Subcutaneous abdominal adipose tissue (tissue), 5 donors: Measurements from ENCODE around the gene AMACR.

Experiments used
- H3K27ac ChIP-seq: one replicate; pipeline ENCODE4 v1.7.0; 2013; ENCODE audit warnings: low read depth, mild to moderate bottlenecking, inconsistent platforms, low read length, moderate library complexity
- H3K27me3 ChIP-seq, 5 donors: one replicate each; pipeline ENCODE4 v1.7.0; 2013; ENCODE audit warnings: low read length in 5 of 5, inconsistent platforms in 1 of 5; ENCODE audit not compliant: control insufficient read depth in 5 of 5, insufficient read depth in 4 of 5
- H3K36me3 ChIP-seq, 5 donors: one replicate each; pipeline ENCODE4 v1.7.0; 2013; ENCODE audit warnings: low read length in 5 of 5; ENCODE audit not compliant: control insufficient read depth in 5 of 5, insufficient read depth in 5 of 5
- H3K4me1 ChIP-seq, 5 donors: one replicate each; pipeline ENCODE4 v1.7.0; 2013; ENCODE audit warnings: low read length in 5 of 5, mild to moderate bottlenecking in 3 of 5, moderate library complexity in 1 of 5; ENCODE audit not compliant: control insufficient read depth in 5 of 5, insufficient read depth in 5 of 5
- H3K4me3 ChIP-seq, 5 donors: one replicate each; pipeline ENCODE4 v1.7.0; 2013; ENCODE audit warnings: low read length in 5 of 5, low read depth in 1 of 5
- H3K9ac ChIP-seq, 5 donors: one replicate each; pipeline ENCODE4 v1.7.0; 2013; ENCODE audit warnings: low read length in 5 of 5, mild to moderate bottlenecking in 4 of 5, moderate library complexity in 3 of 5
- H3K9me3 ChIP-seq, 5 donors: one replicate each; pipeline ENCODE4 v1.7.0; 2013; ENCODE audit warnings: low read length in 5 of 5; ENCODE audit not compliant: control insufficient read depth in 5 of 5
- donor health status: healthy.
- donor health status: healthy.
- donor health status: healthy.
- donor health status: healthy.
- donor health status: healthy.

Gene AMACR

GRCh38 chr5:33999978-34000377 lies 7.9 kb downstream of the AMACR start:
- H3K4me1 ChIP-seq, result peaks cover 0 to 5% (median 4%) of the 10 kb centered on the region in 5 donors
- peaks cover 7 to 47% (median 11%) of the 10 kb centered on the region in 5 donors for H3K36me3 ChIP-seq
- H3K9ac ChIP-seq, result no peak overlapping the region
- H3K9me3 ChIP-seq, result no peaks in the 10 kb centered on the region
- H3K27me3 ChIP-seq, result no peaks in the 10 kb centered on the region
- H3K27ac ChIP-seq, result no peak overlapping the region
- H3K4me3 ChIP-seq, result no peak overlapping the region

GRCh38 chr5:33997331-33997983 lies 10.4 kb downstream of the AMACR start:
- Histone ChIP-seq H3K27ac (no peak overlapping the region), H3K9ac (no peak overlapping the region), H3K4me3 (no peak overlapping the region), H3K4me1 (peaks cover 0 to 5% (median 4%) of the 10 kb centered on the region in 5 donors), H3K27me3 (no peaks in the 10 kb centered on the region), H3K9me3 (no peaks in the 10 kb centered on the region), H3K36me3 (peaks cover 0 to 31% (median 4%) of the 10 kb centered on the region in 5 donors)

GRCh38 chr5:33995865-33996264 lies 12.0 kb downstream of the AMACR start:
- peaks cover 0 to 5% (median 4%) of the 10 kb centered on the region in 5 donors for H3K4me1 ChIP-seq
- no peak overlapping the region for H3K9ac ChIP-seq
- no peaks in the 10 kb centered on the region for H3K9me3 ChIP-seq
- H3K36me3 ChIP-seq, result peaks cover 0 to 18% (median 4%) of the 10 kb centered on the region in 5 donors
- H3K27me3 ChIP-seq, result no peaks in the 10 kb centered on the region
- H3K27ac ChIP-seq, result no peak overlapping the region
- H3K4me3 ChIP-seq, result no peak overlapping the region

- Histone ChIP-seq H3K9me3 (no peaks in the 10 kb centered on the region), H3K27me3 (no peaks in the 10 kb centered on the region), H3K9ac (no peak overlapping the region), H3K4me1 (peaks cover 0 to 12% (median 4%) of the 10 kb centered on the region in 5 donors), H3K27ac (no peak overlapping the region), H3K4me3 (no peak overlapping the region), H3K36me3 (peaks cover 0 to 13% (median 4%) of the 10 kb centered on the region in 5 donors)
Measured at GRCh38 chr5:33994845-33995244, 13.0 kb downstream of the AMACR start.

GRCh38 chr5:33992864-33993263 lies 15.0 kb downstream of the AMACR start:
- no peaks in the 10 kb centered on the region for H3K27me3 ChIP-seq
- H3K9ac ChIP-seq, result no peak overlapping the region
- peaks cover 0 to 12% (median 4%) of the 10 kb centered on the region in 5 donors for H3K4me1 ChIP-seq
- no peaks in the 10 kb centered on the region for H3K9me3 ChIP-seq
- no peak overlapping the region for H3K27ac ChIP-seq
- peaks cover 14 to 19% (median 18%) of the 10 kb centered on the region in 5 donors for H3K36me3 ChIP-seq
- H3K4me3 ChIP-seq, result no peak overlapping the region

GRCh38 chr5:33985447-33985846 lies 22.4 kb downstream of the AMACR start:
- no peak overlapping the region for H3K4me3 ChIP-seq
- H3K27me3 ChIP-seq, result no peaks in the 10 kb centered on the region
- peaks cover 14 to 29% (median 20%) of the 10 kb centered on the region in 5 donors for H3K36me3 ChIP-seq
- H3K27ac ChIP-seq, result no peak overlapping the region
- no peaks in the 10 kb centered on the region for H3K9me3 ChIP-seq
- peaks cover 0 to 8% (median 0%) of the 10 kb centered on the region in 5 donors for H3K4me1 ChIP-seq
- H3K9ac ChIP-seq, result no peak overlapping the region

- Histone ChIP-seq H3K9me3 (no peaks in the 10 kb centered on the region), H3K4me3 (no peak within 1 kb of the TSS), H3K4me1 (peaks cover 0 to 5% (median 0%) of the 10 kb centered on the region in 5 donors), H3K9ac (no peak within 1 kb of the TSS), H3K27me3 (no peaks in the 10 kb centered on the region), H3K27ac (no peak within 1 kb of the TSS), H3K36me3 (peaks cover 14 to 29% (median 20%) of the 10 kb centered on the region in 5 donors)
Measured at GRCh38 chr5:33984671-33985124, 23.2 kb downstream of the AMACR start, which contains the start of gene SLC45A2. TSS of gene SLC45A2 (minus strand) at chr5:33984693. CDS start at chr5:33984583, 110 bp downstream.

- H3K27ac ChIP-seq, result no peak overlapping the region
- no peaks in the 10 kb centered on the region for H3K27me3 ChIP-seq
- H3K4me3 ChIP-seq, result no peak overlapping the region
- H3K4me1 ChIP-seq, result peaks cover 0 to 5% (median 0%) of the 10 kb centered on the region in 5 donors
- no peak overlapping the region for H3K9ac ChIP-seq
- H3K36me3 ChIP-seq, result peaks cover 14 to 28% (median 18%) of the 10 kb centered on the region in 5 donors
- no peaks in the 10 kb centered on the region for H3K9me3 ChIP-seq
Measured at GRCh38 chr5:33984178-33984577, 23.7 kb downstream of the AMACR start.

- no peak overlapping the region for H3K9ac ChIP-seq
- no peak overlapping the region for H3K4me3 ChIP-seq
- H3K9me3 ChIP-seq, result no peaks in the 10 kb centered on the region
- H3K36me3 ChIP-seq, result peaks cover 0 to 4% (median 0%) of the 10 kb centered on the region in 5 donors
- H3K4me1 ChIP-seq, result peaks cover 0 to 4% (median 0%) of the 10 kb centered on the region in 5 donors
- no peaks in the 10 kb centered on the region for H3K27me3 ChIP-seq
- H3K27ac ChIP-seq, result no peak overlapping the region
Measured at GRCh38 chr5:33981408-33982162, 26.3 kb downstream of the AMACR start.

- no peak overlapping the region for H3K4me3 ChIP-seq
- H3K27ac ChIP-seq, result no peak overlapping the region
- no peaks in the 10 kb centered on the region for H3K36me3 ChIP-seq
- peaks cover 0 to 3% (median 0%) of the 10 kb centered on the region in 5 donors for H3K4me1 ChIP-seq
- no peaks in the 10 kb centered on the region for H3K9me3 ChIP-seq
- H3K9ac ChIP-seq, result no peak overlapping the region
- H3K27me3 ChIP-seq, result no peaks in the 10 kb centered on the region
Measured at GRCh38 chr5:33980030-33980429, 27.8 kb downstream of the AMACR start.
